Subcutaneous adipose tissue (tissue), 4 donors: ENCODE measurements around the gene NGEF. TPM values are rescaled to one million over a fixed set of nuclear protein-coding genes. Genes with fewer than 3 reads are reported as not detected.

Source experiments
- total RNA-seq, 4 donors: library from RNA; depleted of rRNA; stranded (reverse); fragments of >200 nt; gene quantifications; one replicate each; pipeline ENCODE4 v1.1.0, GENCODE V29; 2016
- TF ChIP-seq, protein P1 (sequence below): fragments of 450-650 bp; IDR thresholded peaks from one replicate; pipeline ENCODE4 v1.5.1; 2016; ENCODE audit warnings: low read depth, mild to moderate bottlenecking, control low read depth, antibody characterized with exemption, moderate library complexity

Gene NGEF
- total RNA-seq, 4 donors from 2014 or later = 0.16 to 1.3 (median 0.17) TPM; not detected in 1

GRCh38 chr2:232977438-232977971 lies 35.6 kb downstream of the NGEF start:
- TF ChIP-seq, protein P1, sequence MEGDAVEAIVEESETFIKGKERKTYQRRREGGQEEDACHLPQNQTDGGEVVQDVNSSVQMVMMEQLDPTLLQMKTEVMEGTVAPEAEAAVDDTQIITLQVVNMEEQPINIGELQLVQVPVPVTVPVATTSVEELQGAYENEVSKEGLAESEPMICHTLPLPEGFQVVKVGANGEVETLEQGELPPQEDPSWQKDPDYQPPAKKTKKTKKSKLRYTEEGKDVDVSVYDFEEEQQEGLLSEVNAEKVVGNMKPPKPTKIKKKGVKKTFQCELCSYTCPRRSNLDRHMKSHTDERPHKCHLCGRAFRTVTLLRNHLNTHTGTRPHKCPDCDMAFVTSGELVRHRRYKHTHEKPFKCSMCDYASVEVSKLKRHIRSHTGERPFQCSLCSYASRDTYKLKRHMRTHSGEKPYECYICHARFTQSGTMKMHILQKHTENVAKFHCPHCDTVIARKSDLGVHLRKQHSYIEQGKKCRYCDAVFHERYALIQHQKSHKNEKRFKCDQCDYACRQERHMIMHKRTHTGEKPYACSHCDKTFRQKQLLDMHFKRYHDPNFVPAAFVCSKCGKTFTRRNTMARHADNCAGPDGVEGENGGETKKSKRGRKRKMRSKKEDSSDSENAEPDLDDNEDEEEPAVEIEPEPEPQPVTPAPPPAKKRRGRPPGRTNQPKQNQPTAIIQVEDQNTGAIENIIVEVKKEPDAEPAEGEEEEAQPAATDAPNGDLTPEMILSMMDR = no peak

- TF ChIP-seq, protein P1 = no peak
Observed at GRCh38 chr2:232976666-232977437, 36.2 kb downstream of the NGEF start.

DNA sequence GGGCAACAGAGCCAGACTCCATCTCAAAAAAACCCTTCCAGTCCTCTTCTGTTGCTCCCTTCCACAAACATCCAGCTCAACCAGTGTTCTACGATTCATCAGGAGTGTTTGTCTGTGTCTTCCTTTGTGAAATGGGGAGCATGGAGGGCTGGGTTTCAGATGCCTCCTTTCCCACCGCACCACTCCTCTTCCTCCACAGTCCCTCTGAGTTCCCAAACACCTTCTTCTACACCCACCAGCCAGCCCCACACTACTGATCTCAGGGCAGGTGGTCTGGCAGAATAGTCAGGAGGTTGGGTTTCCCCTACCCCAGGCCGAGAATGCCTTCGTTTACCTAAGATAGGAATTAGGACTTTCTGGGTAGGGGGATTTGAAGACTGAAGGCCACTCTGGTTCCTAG lies 36.9 kb downstream of the NGEF start:
- TF ChIP-seq, protein P1 = no peak

GRCh38 chr2:232974396-232974795 lies 38.7 kb downstream of the NGEF start:
- TF ChIP-seq, protein P1 = no peak

GRCh38 chr2:232973796-232974195 lies 39.3 kb downstream of the NGEF start:
- TF ChIP-seq, protein P1 = no peak

DNA sequence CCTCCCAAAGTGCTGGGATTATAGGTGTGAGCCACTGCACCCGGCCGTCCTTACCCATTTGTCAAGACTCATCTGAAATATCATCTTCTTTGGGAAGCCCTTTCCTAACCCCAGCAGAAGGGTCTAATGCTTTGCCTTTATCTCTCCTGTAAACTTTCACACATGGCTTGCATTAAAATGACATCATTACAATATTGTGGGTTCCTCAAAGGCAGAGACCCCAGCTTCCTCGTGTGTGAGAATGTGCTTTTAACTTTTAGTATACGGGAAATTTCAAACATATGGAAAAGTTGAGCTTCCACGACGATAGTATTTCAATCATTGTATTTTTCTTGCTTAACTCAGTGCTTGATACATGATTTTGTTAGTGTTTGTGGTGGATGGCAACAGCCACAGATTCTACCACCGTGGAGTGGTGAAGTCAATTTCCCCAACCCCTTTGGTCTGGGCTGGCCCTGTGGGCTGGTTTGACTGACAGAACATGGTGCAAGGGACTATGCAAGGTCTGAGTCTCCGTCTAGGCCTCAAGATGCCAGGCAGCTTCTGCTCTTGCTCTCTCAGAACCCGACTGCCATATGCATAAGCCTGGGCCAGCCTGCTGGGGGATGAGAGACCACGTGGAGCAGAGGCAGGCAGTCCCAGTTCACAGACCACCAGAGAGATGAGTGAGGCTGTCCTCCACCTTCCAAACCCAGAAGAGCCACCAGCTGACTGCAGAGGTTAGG lies 39.9 kb downstream of the NGEF start:
- TF ChIP-seq, protein P1 = no peak

DNA sequence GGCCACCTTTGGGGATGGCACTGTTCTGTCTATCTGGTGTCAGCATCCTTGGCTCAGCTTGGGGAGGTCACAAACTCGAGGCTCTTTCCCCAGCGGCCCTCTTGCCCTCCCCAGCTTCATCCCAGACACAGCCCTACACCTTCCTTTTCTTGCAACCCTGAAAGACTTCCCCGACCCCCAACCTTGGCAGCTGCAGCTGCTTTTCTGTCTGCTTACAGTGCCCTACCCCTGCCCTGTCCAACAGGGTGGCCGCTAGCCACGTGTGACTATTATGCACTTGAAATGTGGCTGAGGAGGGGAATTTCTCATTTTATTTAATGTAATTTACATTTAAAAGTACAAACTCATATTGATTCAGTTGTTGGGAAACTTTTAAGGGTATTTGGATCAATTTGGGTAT lies 41.3 kb downstream of the NGEF start:
- TF ChIP-seq, protein P1 = no peak
